SH-SY5Y (cell line): ENCODE results near the gene ZEB2.

Source experiments
- GATA2 ChIP-seq: IDR thresholded peaks from 2 replicates; pipeline ENCODE4 v1.6.1; 2011; ENCODE audit warnings: mild to moderate bottlenecking, low read depth, low read length
- GATA3 ChIP-seq: IDR thresholded peaks from 2 replicates; pipeline ENCODE4 v1.6.1; 2011; ENCODE audit warnings: low read depth, mild to moderate bottlenecking, low read length, moderate library complexity

GRCh38 chr2:144475044-144475443 is 44.9 kb downstream of the ZEB2 start:
- TF ChIP-seq GATA2 (no peak), GATA3 (no peak)
